Muscle of leg (tissue), 11 donors: ENCODE results near the gene RERE. TPM values are rescaled to one million over a fixed set of nuclear protein-coding genes. Genes with fewer than 3 reads are reported as not detected.

Experiments used
- DNase-seq: peaks from one replicate; pipeline ENCODE4 v3.0.0; 2013
- H3K27ac ChIP-seq: one replicate; pipeline ENCODE4 v1.5.1; 2013; ENCODE audit warnings: mild to moderate bottlenecking, low read length, control low read depth
- H3K27me3 ChIP-seq: one replicate; pipeline ENCODE4 v1.6.1; 2013; ENCODE audit warnings: low read length; ENCODE audit not compliant: control insufficient read depth, insufficient read depth
- H3K36me3 ChIP-seq: one replicate; pipeline ENCODE4 v1.6.1; 2013; ENCODE audit warnings: low read length; ENCODE audit not compliant: control insufficient read depth, insufficient read depth
- H3K4me1 ChIP-seq: one replicate; pipeline ENCODE4 v1.6.1; 2013; ENCODE audit warnings: low read length; ENCODE audit not compliant: control insufficient read depth, insufficient read depth
- H3K4me3 ChIP-seq: one replicate; pipeline ENCODE4 v1.5.1; 2013; ENCODE audit warnings: low read length, control low read depth
- H3K9me3 ChIP-seq: replicated peaks from 2 replicates; pipeline ENCODE4 v1.6.1; 2013; ENCODE audit warnings: low read depth, low read length; ENCODE audit not compliant: control insufficient read depth
- WGBS: methylation state at CpG from one replicate; pipeline ENCODE4 v1.1.5; 2013; ENCODE audit warnings: missing lambda C conversion rate; ENCODE audit not compliant: insufficient coverage; 5-methylcytosine and 5-hydroxymethylcytosine counted together
- polyA plus RNA-seq, 8 donors: library from polyadenylated mRNA; unstranded; fragments of 120-200 nt; gene quantifications; one replicate each; pipeline versions ENCODE4 v1.2.1 to v1.2.3, GENCODE V29; 2013; ENCODE audit warnings: inconsistent platforms in 1 of 8, low replicate concordance in 1 of 8; ENCODE audit not compliant: insufficient read length in 8 of 8, insufficient read depth in 1 of 8
- total RNA-seq: library from RNA; stranded (reverse); fragments of 120-200 nt; gene quantifications from one replicate; pipeline ENCODE4 v1.2.4, GENCODE V29; 2013

The RERE gene
- total and polyA plus RNA-seq, 9 donors, result 63.7 to 102 (median 82.8) TPM

DNA sequence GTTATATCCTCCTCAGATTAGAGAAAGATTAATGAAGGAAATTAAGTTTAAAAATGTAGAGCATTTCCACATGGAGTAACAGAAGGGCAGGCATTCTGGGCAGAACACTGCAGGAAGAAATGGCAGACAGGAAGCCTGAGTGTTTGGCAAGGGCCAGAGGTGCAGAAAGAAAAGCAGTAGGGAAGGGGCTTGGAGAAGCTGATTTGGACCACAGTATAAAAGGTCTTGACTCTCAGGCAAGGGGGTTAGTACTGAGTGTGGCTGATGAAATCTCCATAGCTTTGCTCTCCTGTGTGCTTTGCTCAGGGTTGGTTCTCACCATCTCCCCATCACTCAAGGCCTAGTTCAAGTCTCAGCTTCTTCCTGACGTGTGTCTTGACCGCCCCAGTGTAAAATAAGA lies 419.4 kb downstream of the RERE start:
- no CpG with 5 or more reads among the region's 2 CpGs for WGBS
- H3K4me3 ChIP-seq, result no peak overlapping the region
- H3K27ac ChIP-seq, result peak overlapping the region; percentile 15
- DNase-seq, result no peak
- peaks cover 26% of the 10 kb centered on the region for H3K36me3 ChIP-seq
- peaks cover 25% of the 10 kb centered on the region for H3K4me1 ChIP-seq
- no peaks in the 10 kb centered on the region for H3K9me3 ChIP-seq
- no peaks in the 10 kb centered on the region for H3K27me3 ChIP-seq

GRCh38 chr1:8397511-8397910 lies 419.9 kb downstream of the RERE start:
- no peak for DNase-seq
- Histone ChIP-seq H3K36me3 (peaks cover 26% of the 10 kb centered on the region), H3K27ac (peak overlapping the region; percentile 39), H3K4me3 (no peak overlapping the region), H3K27me3 (no peaks in the 10 kb centered on the region), H3K4me1 (peaks cover 27% of the 10 kb centered on the region), H3K9me3 (no peaks in the 10 kb centered on the region)
- 26% methylated on average over 2 of the region's 2 CpGs for WGBS

DNA sequence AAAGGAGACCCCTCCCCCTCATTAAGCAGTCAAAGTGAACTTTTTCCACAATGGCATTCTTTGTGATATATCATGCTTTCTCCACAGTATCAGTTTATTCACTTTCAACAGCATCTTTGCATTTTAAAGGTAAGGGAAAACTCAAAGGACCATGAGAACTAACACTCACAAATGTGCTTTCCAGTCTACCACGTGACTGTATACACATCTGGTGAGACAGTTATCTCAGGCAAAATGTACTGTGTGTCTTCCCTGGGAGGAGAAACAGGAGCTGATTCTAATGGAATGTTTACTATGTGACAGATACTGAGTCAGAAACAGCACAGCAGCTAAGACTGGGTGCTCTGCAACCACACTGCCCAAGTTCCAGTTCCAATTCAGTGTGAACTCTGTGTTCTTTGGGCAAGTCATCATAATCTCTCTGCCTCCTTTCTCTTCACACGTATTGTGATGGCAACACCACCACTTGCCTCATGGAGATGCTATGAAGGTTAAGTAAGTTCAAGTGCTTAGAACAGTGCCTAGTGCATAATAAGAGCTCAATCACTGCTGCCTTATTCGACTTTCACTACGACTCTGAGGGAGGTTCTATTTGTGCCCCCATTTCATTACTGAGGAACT lies 420.5 kb downstream of the RERE start:
- WGBS, result no CpG with 5 or more reads among the region's 4 CpGs
- H3K4me1 ChIP-seq, result peaks cover 25% of the 10 kb centered on the region
- H3K4me3 ChIP-seq, result no peak overlapping the region
- DNase-seq, result peak; percentile 88
- peak overlapping the region; percentile 39 for H3K27ac ChIP-seq
- H3K27me3 ChIP-seq, result no peaks in the 10 kb centered on the region
- no peaks in the 10 kb centered on the region for H3K9me3 ChIP-seq
- H3K36me3 ChIP-seq, result peaks cover 23% of the 10 kb centered on the region

- no peak overlapping the region for H3K4me3 ChIP-seq
- no peak for DNase-seq
These were observed 421.2 kb downstream of the RERE start for GRCh38 chr1:8396083-8396785.

DNA sequence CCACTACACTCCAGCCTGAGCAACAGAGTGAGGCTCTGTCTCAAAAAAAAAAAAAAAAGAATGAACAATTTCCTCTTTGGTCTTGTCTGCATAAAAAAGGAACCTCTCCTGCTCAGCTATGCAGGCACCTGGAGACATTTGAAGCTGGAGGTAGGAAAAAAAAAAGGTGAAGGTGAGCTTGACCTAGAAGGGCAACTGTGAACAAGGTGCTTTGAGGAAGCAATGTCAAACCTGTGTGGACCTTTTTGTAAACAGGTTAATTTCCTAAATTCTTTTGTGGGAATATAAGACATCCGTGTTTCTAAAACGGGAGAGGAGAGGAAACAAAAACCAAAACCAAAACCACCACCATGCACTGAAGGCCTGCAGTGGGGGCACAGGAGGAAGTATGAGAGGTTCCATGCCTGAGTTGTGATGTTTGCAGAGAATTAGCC lies 422.0 kb downstream of the RERE start:
- Histone ChIP-seq H3K9me3 (no peaks in the 10 kb centered on the region), H3K27ac (peak overlapping the region; percentile 39), H3K36me3 (peaks cover 18% of the 10 kb centered on the region), H3K4me1 (peaks cover 25% of the 10 kb centered on the region), H3K4me3 (no peak overlapping the region), H3K27me3 (no peaks in the 10 kb centered on the region)
- WGBS, result no CpG with 5 or more reads among the region's 2 CpGs
- no peak for DNase-seq

More at GRCh38 chr1:8396083-8396785, 421.2 kb downstream of the RERE start:
- H3K27me3 ChIP-seq, result no peaks in the 10 kb centered on the region
- H3K4me1 ChIP-seq, result peaks cover 25% of the 10 kb centered on the region
- peak overlapping the region; percentile 39 for H3K27ac ChIP-seq
- peaks cover 20% of the 10 kb centered on the region for H3K36me3 ChIP-seq
- no peaks in the 10 kb centered on the region for H3K9me3 ChIP-seq
- 40% methylated on average over 1 of the region's 8 CpGs for WGBS

DNA sequence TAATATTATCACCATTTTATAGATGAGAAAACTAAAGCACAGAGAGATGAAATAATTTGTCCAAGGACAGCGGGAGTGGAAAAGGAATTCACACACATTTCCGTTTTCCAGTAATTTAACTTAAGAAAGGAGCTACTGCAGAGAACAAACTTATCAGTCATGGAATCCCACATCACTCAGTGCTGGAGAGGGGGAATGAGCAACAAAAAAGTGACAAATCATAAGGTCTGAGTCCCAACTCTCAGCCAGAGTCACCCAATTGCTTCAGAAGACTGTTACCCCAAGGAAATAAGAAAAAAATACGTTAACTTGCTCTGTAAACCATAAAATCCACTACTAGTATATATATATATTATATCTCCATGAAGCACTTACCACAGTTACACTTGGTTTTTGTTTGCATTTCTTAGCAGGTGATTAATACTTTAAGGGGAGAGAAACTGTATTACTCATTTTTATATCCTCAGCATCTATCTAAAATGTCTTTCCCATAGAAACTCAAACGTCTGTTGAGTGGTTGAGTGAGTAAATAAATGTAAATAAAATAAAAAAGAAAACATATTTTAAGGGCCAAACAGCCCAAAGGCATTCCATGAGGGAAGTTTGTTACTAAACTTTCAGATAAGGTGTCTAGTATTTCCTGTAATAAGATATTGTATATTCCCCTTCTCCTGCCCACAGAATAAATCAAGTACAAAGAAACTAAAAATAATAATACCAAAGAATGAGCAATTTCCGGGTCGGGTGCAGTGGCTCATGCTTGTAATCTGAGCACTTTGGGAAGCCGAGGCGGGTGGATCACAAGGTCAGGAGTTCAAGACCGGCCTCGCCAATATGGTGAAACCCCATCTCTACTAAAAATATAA lies 422.8 kb downstream of the RERE start:
- no CpG with 5 or more reads among the region's 10 CpGs for WGBS
- H3K27ac ChIP-seq, result no peak overlapping the region
- no peaks in the 10 kb centered on the region for H3K9me3 ChIP-seq
- H3K36me3 ChIP-seq, result peaks cover 19% of the 10 kb centered on the region
- no peak overlapping the region for H3K4me3 ChIP-seq
- H3K27me3 ChIP-seq, result no peaks in the 10 kb centered on the region
- no peak for DNase-seq
- peaks cover 25% of the 10 kb centered on the region for H3K4me1 ChIP-seq

DNA sequence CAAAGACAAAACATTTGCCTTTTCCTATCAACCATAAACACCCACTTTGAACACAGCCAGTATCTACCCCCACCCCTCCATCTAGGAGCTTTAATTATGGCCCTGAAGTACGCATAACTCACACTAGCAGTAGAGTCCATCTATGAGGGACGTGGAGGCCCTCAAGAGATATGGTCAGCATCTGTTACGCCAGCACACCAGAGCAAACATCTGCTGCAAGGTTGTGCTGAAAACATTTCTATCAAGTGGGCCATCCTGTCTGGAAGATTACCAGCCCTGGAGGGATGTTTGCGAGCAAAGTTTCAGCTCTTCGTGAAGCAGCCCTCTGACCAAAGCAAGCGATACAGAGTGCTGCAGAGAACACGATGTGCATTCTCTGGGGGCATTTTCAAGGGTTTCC lies 424.9 kb downstream of the RERE start:
- Histone ChIP-seq H3K4me3 (no peak overlapping the region), H3K9me3 (no peaks in the 10 kb centered on the region), H3K4me1 (peaks cover 19% of the 10 kb centered on the region), H3K27ac (no peak overlapping the region), H3K27me3 (no peaks in the 10 kb centered on the region), H3K36me3 (peaks cover 27% of the 10 kb centered on the region)
- no peak for DNase-seq
- 41% methylated on average over 7 of the region's 7 CpGs for WGBS

DNA sequence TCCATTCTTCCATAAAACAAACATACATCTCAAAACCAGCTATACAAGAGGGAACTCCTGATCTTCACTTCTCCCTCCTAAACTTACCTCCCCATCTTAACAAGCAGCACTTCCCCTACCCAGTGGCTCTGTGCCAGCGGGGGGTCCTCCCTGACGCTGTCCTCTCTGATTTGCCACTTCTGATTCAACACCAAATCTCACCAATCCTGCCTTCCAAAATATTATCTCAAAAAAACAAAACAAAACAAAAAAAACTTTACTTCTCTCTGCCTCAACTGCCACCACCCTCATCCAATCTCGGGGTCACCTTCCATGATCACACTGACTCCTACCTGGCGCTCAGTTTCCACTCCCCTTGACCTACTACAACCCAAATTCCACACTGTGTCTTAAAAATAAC lies 426.7 kb downstream of the RERE start:
- no peak overlapping the region for H3K4me3 ChIP-seq
- H3K4me1 ChIP-seq, result peaks cover 8% of the 10 kb centered on the region
- no peak overlapping the region for H3K27ac ChIP-seq
- H3K36me3 ChIP-seq, result peaks cover 23% of the 10 kb centered on the region
- H3K9me3 ChIP-seq, result no peaks in the 10 kb centered on the region
- 82% methylated on average over 4 of the region's 4 CpGs for WGBS
- DNase-seq, result no peak
- H3K27me3 ChIP-seq, result no peaks in the 10 kb centered on the region

- H3K27me3 ChIP-seq, result no peaks in the 10 kb centered on the region
- DNase-seq, result no peak
- no peak overlapping the region for H3K27ac ChIP-seq
- H3K36me3 ChIP-seq, result peaks cover 23% of the 10 kb centered on the region
- WGBS, result 86% methylated on average over 1 of the region's 7 CpGs
- no peak overlapping the region for H3K4me3 ChIP-seq
- H3K9me3 ChIP-seq, result no peaks in the 10 kb centered on the region
- peaks cover 10% of the 10 kb centered on the region for H3K4me1 ChIP-seq
These were observed 427.4 kb downstream of the RERE start for GRCh38 chr1:8389958-8390535.
